ENCODE results near the gene ESYT1.

The ESYT1 gene

GRCh38 chr12:56124133-56124532, 3.9 kb upstream of the ESYT1 start:
- Histone ChIP-seq H3K4me3 (ENCODE audit: insufficient read depth, low read depth, low read length, poor library complexity, severe bottlenecking) (no peak overlapping the region), H3K36me3 (ENCODE audit: control insufficient read depth, insufficient read depth, low read length) (peaks cover 16% of the 10 kb centered on the region), H3K27ac (ENCODE audit: insufficient read depth, low read length, poor library complexity, severe bottlenecking) (no peak overlapping the region), H3K27me3 (replicated peaks; ENCODE audit: control insufficient read depth, insufficient read depth, low read length, poor library complexity, severe bottlenecking) (no peaks in the 10 kb centered on the region), H3K4me1 (ENCODE audit: control insufficient read depth, insufficient read depth, low read length, poor library complexity, severe bottlenecking) (peaks cover 27% of the 10 kb centered on the region), H3K9me3 (ENCODE audit: control insufficient read depth, low read length) (no peaks in the 10 kb centered on the region)
- no peak for DNase-seq

DNA sequence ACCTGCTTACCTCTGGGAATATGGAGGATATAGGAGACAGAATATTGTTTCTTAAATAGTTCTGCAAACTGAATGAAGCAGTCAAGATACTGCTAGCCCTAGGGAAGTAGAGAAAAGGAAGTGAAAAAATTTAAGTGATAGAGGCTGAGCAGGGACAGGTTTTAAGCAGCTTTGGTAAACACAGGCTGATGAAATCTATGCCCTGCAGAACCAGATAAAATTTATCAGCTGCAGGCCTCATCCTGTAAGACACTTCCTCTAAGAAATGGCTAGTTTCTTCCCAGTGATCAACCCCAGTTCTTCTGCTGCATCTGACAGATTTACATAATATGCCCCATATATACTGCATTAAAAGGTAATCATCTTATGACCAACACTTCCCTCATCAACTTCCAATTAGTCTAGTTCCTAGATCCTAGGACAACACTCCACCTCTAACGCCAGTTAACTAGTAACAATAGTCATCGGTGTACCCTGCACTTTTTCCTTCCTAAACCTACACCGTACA, 1.3 kb upstream of the ESYT1 start:
- Histone ChIP-seq H3K4me3 (ENCODE audit: insufficient read depth, low read depth, low read length, poor library complexity, severe bottlenecking) (no peak overlapping the region), H3K27me3 (replicated peaks; ENCODE audit: control insufficient read depth, insufficient read depth, low read length, poor library complexity, severe bottlenecking) (no peaks in the 10 kb centered on the region), H3K9me3 (ENCODE audit: control insufficient read depth, low read length) (no peaks in the 10 kb centered on the region), H3K36me3 (ENCODE audit: control insufficient read depth, insufficient read depth, low read length) (peaks cover 21% of the 10 kb centered on the region), H3K27ac (ENCODE audit: insufficient read depth, low read length, poor library complexity, severe bottlenecking) (peak overlapping the region; percentile 73), H3K4me1 (ENCODE audit: control insufficient read depth, insufficient read depth, low read length, poor library complexity, severe bottlenecking) (peaks cover 34% of the 10 kb centered on the region)
- DNase-seq: no peak

DNA sequence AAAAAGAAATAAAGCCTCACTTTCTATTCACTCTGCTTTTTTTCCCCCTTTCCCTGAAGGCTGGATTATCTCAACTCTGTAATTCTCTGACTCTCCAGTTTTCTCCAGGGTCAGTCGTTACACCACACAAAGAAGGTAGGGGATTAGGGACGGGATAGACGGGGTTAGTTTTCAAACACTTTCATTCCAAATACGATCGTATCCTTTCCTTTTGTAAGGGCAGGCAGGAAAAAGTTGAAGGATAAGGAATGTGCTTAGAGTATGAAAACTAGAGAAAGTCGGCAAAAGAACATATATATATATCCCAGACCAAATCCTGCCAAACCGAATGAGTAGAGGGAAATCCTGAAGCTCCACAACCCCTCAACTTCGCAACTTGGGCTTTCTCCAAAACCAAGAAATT, 581 bp upstream of the ESYT1 start:
- Histone ChIP-seq H3K4me1 (ENCODE audit: control insufficient read depth, insufficient read depth, low read length, poor library complexity, severe bottlenecking) (peaks cover 34% of the 10 kb centered on the region), H3K4me3 (ENCODE audit: insufficient read depth, low read depth, low read length, poor library complexity, severe bottlenecking) (peak overlapping the region; percentile 36), H3K27ac (ENCODE audit: insufficient read depth, low read length, poor library complexity, severe bottlenecking) (peak overlapping the region; percentile 73)

DNA sequence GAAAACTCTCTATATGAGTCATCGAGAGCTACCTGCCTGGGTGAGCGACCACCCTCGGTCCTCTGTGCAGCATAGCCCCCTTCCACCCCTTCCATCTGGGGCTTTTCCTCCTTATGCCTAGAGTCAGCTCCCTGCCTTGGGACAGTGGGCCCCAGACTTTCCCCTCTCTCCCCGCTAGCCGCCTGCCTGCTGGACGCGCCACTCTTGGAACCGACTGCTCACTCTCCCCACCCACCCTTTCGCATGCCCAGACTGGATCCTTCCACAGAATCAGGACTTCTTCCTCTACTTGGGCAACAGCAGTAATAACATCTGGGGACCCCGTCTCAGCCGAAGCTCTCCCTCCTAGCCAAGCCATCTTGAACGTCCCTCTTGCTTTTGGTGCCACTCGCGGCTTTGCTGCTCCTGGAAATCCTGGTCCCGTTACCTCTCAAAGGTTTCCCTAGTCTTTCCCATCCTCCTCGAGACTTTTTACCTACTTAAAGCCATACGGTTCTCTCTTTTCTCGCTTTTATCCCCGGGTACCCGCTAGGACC, 671 bp downstream of the ESYT1 start:
- Histone ChIP-seq H3K4me3 (ENCODE audit: insufficient read depth, low read depth, low read length, poor library complexity, severe bottlenecking) (peak overlapping the region; percentile 71), H3K9me3 (ENCODE audit: control insufficient read depth, low read length) (no peaks in the 10 kb centered on the region), H3K4me1 (ENCODE audit: control insufficient read depth, insufficient read depth, low read length, poor library complexity, severe bottlenecking) (peaks cover 34% of the 10 kb centered on the region), H3K27ac (ENCODE audit: insufficient read depth, low read length, poor library complexity, severe bottlenecking) (peak overlapping the region; percentile 76), H3K27me3 (replicated peaks; ENCODE audit: control insufficient read depth, insufficient read depth, low read length, poor library complexity, severe bottlenecking) (no peaks in the 10 kb centered on the region), H3K36me3 (ENCODE audit: control insufficient read depth, insufficient read depth, low read length) (peaks cover 36% of the 10 kb centered on the region)
- DNase-seq: no peak

More for the DNA sequence above, 581 bp upstream of the ESYT1 start:
- Histone ChIP-seq H3K27me3 (replicated peaks; ENCODE audit: control insufficient read depth, insufficient read depth, low read length, poor library complexity, severe bottlenecking) (no peaks in the 10 kb centered on the region), H3K36me3 (ENCODE audit: control insufficient read depth, insufficient read depth, low read length) (peaks cover 24% of the 10 kb centered on the region), H3K9me3 (ENCODE audit: control insufficient read depth, low read length) (no peaks in the 10 kb centered on the region)
- DNase-seq: no peak

DNA sequence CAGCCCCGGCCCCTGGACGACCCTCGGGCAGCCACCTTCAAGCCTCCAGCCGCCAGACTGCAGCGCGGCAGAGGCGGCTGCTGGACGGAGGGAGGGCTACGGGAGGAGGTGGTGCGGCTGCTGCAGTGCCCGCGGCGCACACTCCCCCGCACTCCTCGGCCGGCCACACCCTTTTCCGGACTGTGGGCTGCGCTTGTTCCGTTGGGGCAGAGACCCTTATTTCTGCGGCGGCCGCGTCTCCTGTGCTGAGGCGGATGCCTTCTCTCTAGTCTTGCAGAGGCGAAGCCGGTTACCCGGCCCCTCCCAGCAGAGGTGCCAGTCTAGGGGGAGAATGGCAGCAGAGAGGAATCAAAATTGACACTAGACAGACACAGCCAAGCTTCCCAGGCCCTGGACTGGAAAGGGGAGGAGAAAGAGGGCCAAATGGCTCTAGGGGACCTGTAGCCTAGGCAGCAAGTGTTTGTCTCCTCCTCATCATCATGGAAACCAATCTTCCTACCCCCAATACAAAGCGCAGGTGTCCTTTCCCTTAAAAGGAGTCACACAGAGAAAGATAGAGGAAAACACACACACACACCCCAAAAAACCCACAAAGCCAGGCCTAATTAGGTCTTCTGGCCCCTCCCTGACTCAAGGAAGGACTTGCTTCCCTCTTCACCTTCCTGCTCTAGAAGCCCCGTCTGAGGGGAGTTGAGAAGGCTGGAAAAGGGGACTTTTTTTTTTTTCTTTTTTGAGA, 1.3 kb downstream of the ESYT1 start:
- Histone ChIP-seq H3K9me3 (ENCODE audit: control insufficient read depth, low read length) (no peaks in the 10 kb centered on the region), H3K36me3 (ENCODE audit: control insufficient read depth, insufficient read depth, low read length) (peaks cover 43% of the 10 kb centered on the region), H3K27ac (ENCODE audit: insufficient read depth, low read length, poor library complexity, severe bottlenecking) (peak overlapping the region; percentile 76), H3K27me3 (replicated peaks; ENCODE audit: control insufficient read depth, insufficient read depth, low read length, poor library complexity, severe bottlenecking) (no peaks in the 10 kb centered on the region), H3K4me3 (ENCODE audit: insufficient read depth, low read depth, low read length, poor library complexity, severe bottlenecking) (peak overlapping the region; percentile 71), H3K4me1 (ENCODE audit: control insufficient read depth, insufficient read depth, low read length, poor library complexity, severe bottlenecking) (peaks cover 34% of the 10 kb centered on the region)
- DNase-seq: peak; percentile 62 to 64 (median 62)

GRCh38 chr12:56129942-56130495, 2.0 kb downstream of the ESYT1 start:
- peaks cover 49% of the 10 kb centered on the region for H3K36me3 ChIP-seq (ENCODE audit: control insufficient read depth, insufficient read depth, low read length)
- peak overlapping the region; percentile 71 for H3K4me3 ChIP-seq (ENCODE audit: insufficient read depth, low read depth, low read length, poor library complexity, severe bottlenecking)
- no peak for DNase-seq
- no peaks in the 10 kb centered on the region for H3K27me3 ChIP-seq (replicated peaks; ENCODE audit: control insufficient read depth, insufficient read depth, low read length, poor library complexity, severe bottlenecking)
- H3K4me1 ChIP-seq (ENCODE audit: control insufficient read depth, insufficient read depth, low read length, poor library complexity, severe bottlenecking): peaks cover 34% of the 10 kb centered on the region
- no peaks in the 10 kb centered on the region for H3K9me3 ChIP-seq (ENCODE audit: control insufficient read depth, low read length)
- H3K27ac ChIP-seq (ENCODE audit: insufficient read depth, low read length, poor library complexity, severe bottlenecking): peak overlapping the region; percentile 76

DNA sequence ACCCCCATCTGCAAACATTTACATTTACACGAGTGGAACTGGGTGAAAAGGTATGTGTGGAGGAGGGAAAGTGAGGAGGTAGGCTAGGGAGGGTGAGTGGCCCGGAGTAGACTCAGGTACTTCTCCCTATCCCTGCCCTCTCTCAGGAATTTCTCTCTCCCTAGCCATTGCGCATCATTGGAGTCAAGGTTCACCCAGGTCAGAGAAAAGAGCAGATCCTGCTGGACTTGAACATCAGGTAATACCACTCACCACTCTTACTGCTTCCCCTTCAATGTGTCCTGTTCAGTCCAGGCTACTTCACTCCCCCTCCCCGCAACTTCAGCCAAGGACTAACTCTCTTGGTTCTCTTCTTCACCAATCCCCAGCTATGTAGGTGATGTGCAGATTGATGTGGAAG, 2.8 kb downstream of the ESYT1 start:
- Histone ChIP-seq H3K27ac (ENCODE audit: insufficient read depth, low read length, poor library complexity, severe bottlenecking) (peak overlapping the region; percentile 76), H3K4me1 (ENCODE audit: control insufficient read depth, insufficient read depth, low read length, poor library complexity, severe bottlenecking) (peaks cover 30% of the 10 kb centered on the region), H3K4me3 (ENCODE audit: insufficient read depth, low read depth, low read length, poor library complexity, severe bottlenecking) (no peak overlapping the region), H3K9me3 (ENCODE audit: control insufficient read depth, low read length) (no peaks in the 10 kb centered on the region), H3K36me3 (ENCODE audit: control insufficient read depth, insufficient read depth, low read length) (peaks cover 53% of the 10 kb centered on the region), H3K27me3 (replicated peaks; ENCODE audit: control insufficient read depth, insufficient read depth, low read length, poor library complexity, severe bottlenecking) (no peaks in the 10 kb centered on the region)
- DNase-seq: no peak

DNA sequence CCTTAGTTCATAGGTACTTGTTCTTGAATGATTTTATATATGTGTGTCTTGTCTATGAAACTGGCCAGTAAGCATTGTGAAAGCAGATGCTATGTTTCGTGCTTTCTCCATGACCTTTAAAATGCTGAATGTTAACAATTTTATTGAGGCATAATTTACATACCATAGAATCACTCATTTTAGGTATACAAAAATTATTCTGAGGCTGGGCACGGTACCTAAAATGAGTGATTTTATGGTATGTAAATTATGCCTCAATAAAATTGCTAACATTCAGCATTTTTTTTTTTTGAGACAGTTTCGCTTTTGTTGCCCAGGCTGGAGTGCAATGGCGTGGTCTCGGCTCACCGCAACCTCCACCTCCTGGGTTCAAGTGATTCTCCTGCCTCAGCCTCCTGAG, 6.8 kb downstream of the ESYT1 start:
- H3K4me1 ChIP-seq (ENCODE audit: control insufficient read depth, insufficient read depth, low read length, poor library complexity, severe bottlenecking): peaks cover 33% of the 10 kb centered on the region
- peaks cover 80% of the 10 kb centered on the region for H3K36me3 ChIP-seq (ENCODE audit: control insufficient read depth, insufficient read depth, low read length)

GRCh38 chr12:56137853-56138571, 9.9 kb downstream of the ESYT1 start:
- H3K36me3 ChIP-seq (ENCODE audit: control insufficient read depth, insufficient read depth, low read length): peaks cover 74% of the 10 kb centered on the region
- no peak for DNase-seq
- H3K4me3 ChIP-seq (ENCODE audit: insufficient read depth, low read depth, low read length, poor library complexity, severe bottlenecking): no peak overlapping the region
- H3K27me3 ChIP-seq (replicated peaks; ENCODE audit: control insufficient read depth, insufficient read depth, low read length, poor library complexity, severe bottlenecking): no peaks in the 10 kb centered on the region
- H3K9me3 ChIP-seq (ENCODE audit: control insufficient read depth, low read length): no peaks in the 10 kb centered on the region
- peak overlapping the region; percentile 8 for H3K27ac ChIP-seq (ENCODE audit: insufficient read depth, low read length, poor library complexity, severe bottlenecking)
- peaks cover 33% of the 10 kb centered on the region for H3K4me1 ChIP-seq (ENCODE audit: control insufficient read depth, insufficient read depth, low read length, poor library complexity, severe bottlenecking)

More for the DNA sequence above, 6.8 kb downstream of the ESYT1 start:
- H3K27ac ChIP-seq (ENCODE audit: insufficient read depth, low read length, poor library complexity, severe bottlenecking): no peak overlapping the region
- H3K9me3 ChIP-seq (ENCODE audit: control insufficient read depth, low read length): no peaks in the 10 kb centered on the region
- H3K4me3 ChIP-seq (ENCODE audit: insufficient read depth, low read depth, low read length, poor library complexity, severe bottlenecking): no peak overlapping the region
- no peaks in the 10 kb centered on the region for H3K27me3 ChIP-seq (replicated peaks; ENCODE audit: control insufficient read depth, insufficient read depth, low read length, poor library complexity, severe bottlenecking)
- no peak for DNase-seq
